Endothelial cell of umbilical vein (primary cell): Measurements from ENCODE around the gene DEPDC5. TPM values are rescaled to one million over a fixed set of nuclear protein-coding genes. Genes with fewer than 3 reads are reported as not detected.

Experiments
- BruUV-seq: library from RNA; stranded (reverse); fragments of 400-500 nt; replicated peaks from 2 replicates; lab custom pipeline; 2021; lab: Mats Ljungman, UMichigan
- CTCF ChIA-PET: fragments of 300-600, 350-600 bp; sonication (Branson Sonifier 250); formaldehyde crosslinking; loops from one replicate; lab custom pipeline; 2021; ENCODE audit warnings: antibody characterized with exemption, inconsistent platforms; lab: Charles Lee
- POLR2A ChIA-PET: fragments of 300-600, 350-600 bp; sonication (Branson Sonifier 250); formaldehyde crosslinking; loops from one replicate; lab custom pipeline; 2021; ENCODE audit warnings: antibody characterized with exemption, inconsistent platforms; lab: Charles Lee
- DNase-seq: peaks from one replicate; pipeline ENCODE4 v3.0.0-alpha.2; 2011; ENCODE audit warnings: low read depth, low spot score
- FAIRE-seq: peaks from 2 replicates; lab custom pipeline; 2011; peaks lifted over from hg19 to GRCh38; lab: Jason Lieb, UNC
- H2AFZ ChIP-seq: 2 replicates; pipeline ENCODE4 v1.6.0; 2012; ENCODE audit warnings: low read depth, low read length, control low read depth, inconsistent platforms
- H3K27ac ChIP-seq: 2 replicates; pipeline ENCODE4 v1.5.1; 2011; ENCODE audit warnings: low read depth, mild to moderate bottlenecking, control low read depth, low read length, moderate library complexity; ENCODE audit not compliant: insufficient read depth
- H3K27me3 ChIP-seq, 2 experiments: 2 replicates each; pipeline versions ENCODE4 v1.6.0 to v1.6.1; 2011; ENCODE audit warnings: low read length in 2 of 2, mixed read lengths in 1 of 2; ENCODE audit not compliant: control insufficient read depth in 2 of 2, insufficient read depth in 2 of 2
- H3K36me3 ChIP-seq, 2 experiments: 2 replicates in 1 of 2; 3 replicates in 1 of 2; pipeline ENCODE4 v1.5.1; 2011; ENCODE audit warnings: low read length in 2 of 2, mild to moderate bottlenecking in 1 of 2, moderate library complexity in 1 of 2; ENCODE audit not compliant: control insufficient read depth in 2 of 2, insufficient read depth in 2 of 2; ENCODE audit errors: extremely low read depth in 1 of 2
- H3K4me1 ChIP-seq: 3 replicates; pipeline ENCODE4 v1.5.1; 2011; ENCODE audit warnings: mild to moderate bottlenecking, low read length; ENCODE audit not compliant: control insufficient read depth, insufficient read depth; ENCODE audit errors: extremely low read depth
- H3K4me2 ChIP-seq: 2 replicates; pipeline ENCODE4 v1.6.1; 2011; ENCODE audit warnings: low read length, control low read depth, mixed read lengths; ENCODE audit not compliant: insufficient read depth
- H3K4me3 ChIP-seq, 3 experiments: fragments of 200-600 bp in 1 of 3; sonication (generic), shearing (Covaris generic) in 1 of 3; replicated peaks in 1 of 3; 2 replicates each; pipeline ENCODE4 v1.5.1; 2011 to 2016; ENCODE audit warnings: control low read depth in 3 of 3, low read length in 3 of 3, mild to moderate bottlenecking in 2 of 3, inconsistent platforms in 1 of 3, low read depth in 1 of 3, moderate library complexity in 1 of 3; ENCODE audit not compliant: insufficient read depth in 1 of 3
- H3K79me2 ChIP-seq: 2 replicates; pipeline ENCODE4 v1.6.0; 2012; ENCODE audit warnings: low read length, inconsistent platforms; ENCODE audit not compliant: control insufficient read depth, insufficient read depth
- H3K9ac ChIP-seq: replicated peaks from 2 replicates; pipeline ENCODE3; 2011; ENCODE audit warnings: low read length, control low read depth; ENCODE audit not compliant: insufficient read depth; ENCODE audit errors: extremely low read depth
- H3K9me1 ChIP-seq: replicated peaks from 3 replicates; pipeline ENCODE4 v1.6.0; 2011; ENCODE audit warnings: mild to moderate bottlenecking, low read length; ENCODE audit not compliant: control insufficient read depth, insufficient read depth; ENCODE audit errors: extremely low read depth
- H3K9me3 ChIP-seq: replicated peaks from 2 replicates; pipeline ENCODE4 v1.5.1; 2012; ENCODE audit warnings: low read length, inconsistent platforms; ENCODE audit not compliant: control insufficient read depth, insufficient read depth
- H4K20me1 ChIP-seq: replicated peaks from 2 replicates; pipeline ENCODE3; 2011; ENCODE audit warnings: mild to moderate bottlenecking, low read length; ENCODE audit not compliant: control insufficient read depth, insufficient read depth; ENCODE audit errors: extremely low read depth
- FOS ChIP-seq: IDR thresholded peaks from 2 replicates; pipeline ENCODE4 v1.6.1; 2011; ENCODE audit warnings: mild to moderate bottlenecking, low read length, moderate library complexity, borderline replicate concordance; ENCODE audit not compliant: insufficient read depth
- GATA2 ChIP-seq: IDR thresholded peaks from 2 replicates; pipeline ENCODE4 v1.7.0; 2011; ENCODE audit warnings: low read depth, mild to moderate bottlenecking, moderate library complexity, mixed read lengths, low read length; ENCODE audit not compliant: insufficient read length, insufficient read depth
- JUN ChIP-seq: IDR thresholded peaks from 2 replicates; pipeline ENCODE4 v1.6.1; 2011; ENCODE audit warnings: borderline replicate concordance, low read depth; ENCODE audit not compliant: insufficient read length, insufficient read depth
- MYC ChIP-seq: IDR thresholded peaks from one replicate; pipeline ENCODE4 v1.6.1; 2011; ENCODE audit warnings: mild to moderate bottlenecking, low read depth, low read length
- POLR2A ChIP-seq: IDR thresholded peaks from 2 replicates; pipeline ENCODE4 v1.6.1; 2012; ENCODE audit warnings: low read depth, mild to moderate bottlenecking, control low read depth, low read length
- dilution Hi-C: fragments of 300-500 bp; cut with MboI; formaldehyde crosslinking; loops from one replicate; pipeline ENCODE4 v1.15.0; 2019; ENCODE audit warnings: low sequenced_read_pairs; ENCODE audit not compliant: extremely low pct_ligation_motif_present
- intact Hi-C: fragments of 100-400 bp; cut with micrococcal nuclease; formaldehyde crosslinking; loops from one replicate; pipeline ENCODE4 v1.10.0; 2022
- polyA plus RNA-seq, 4 experiments: library from polyadenylated mRNA; depleted of rRNA in 3 of 4; stranded (reverse) in 3 of 4; unstranded in 1 of 4; fragments of >200 nt; gene quantifications; 2 replicates each; pipeline versions ENCODE4 v1.2.1 to v1.2.3, GENCODE V29; 2011 to 2012; ENCODE audit warnings: missing spikeins in 1 of 4
- total RNA-seq: library from RNA; stranded (reverse); gene quantifications from 2 replicates; pipeline ENCODE4 v1.2.3, GENCODE V29; 2021
- TF ChIP-seq, protein P1 (sequence below): IDR thresholded peaks from 2 replicates; pipeline ENCODE4 v1.6.1; 2011; ENCODE audit not compliant: insufficient read depth, insufficient read length

Gene DEPDC5
- total and polyA plus RNA-seq, 2 donors (not counting 3 experiments of a cell fraction or from before 2014, with no cell fraction given) = 13.1 to 36.6 TPM

GRCh38 chr22:31852691-31853421 is 99.0 kb downstream of the DEPDC5 start:
- H3K79me2 ChIP-seq = no peaks in the 10 kb centered on the region
- ChIA-PET CTCF (no interaction called here), POLR2A (interaction anchor here (0.5 kb wide), 1 partner anchor 86 kb away, joined by 4 read pairs; no protein-coding TSS in a partner anchor)
- DNase-seq (no peak), FAIRE-seq (no peak)
- H3K9me3 ChIP-seq = no peaks in the 10 kb centered on the region
- no peaks in the 10 kb centered on the region for H3K27me3 ChIP-seq
- peaks cover 0 to 14% of the 10 kb centered on the region in 2 experiments for H3K36me3 ChIP-seq
- H4K20me1 ChIP-seq = no peaks in the 10 kb centered on the region
- H3K9me1 ChIP-seq = no peaks in the 10 kb centered on the region
- no peak overlapping the region for H3K4me2 ChIP-seq
- no peaks in the 10 kb centered on the region for H3K4me1 ChIP-seq
- no peak overlapping the region for H3K9ac ChIP-seq
- intact Hi-C loops = no loop called here
- no peak for TF ChIP-seq GATA2
- TF ChIP-seq JUN = no peak
- no peak for TF ChIP-seq POLR2A
- no peak for TF ChIP-seq MYC
- no peak for TF ChIP-seq FOS
- TF ChIP-seq, protein P1, sequence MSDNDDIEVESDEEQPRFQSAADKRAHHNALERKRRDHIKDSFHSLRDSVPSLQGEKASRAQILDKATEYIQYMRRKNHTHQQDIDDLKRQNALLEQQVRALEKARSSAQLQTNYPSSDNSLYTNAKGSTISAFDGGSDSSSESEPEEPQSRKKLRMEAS = no peak
- H2AFZ ChIP-seq = no peak overlapping the region
- dilution Hi-C loops = no loop called here
- H3K4me3 ChIP-seq = no peak overlapping the region
- H3K27ac ChIP-seq = no peak overlapping the region
- BruUV-seq = no TSS peak
